A204.1 (cell line): ENCODE data around the gene WNK1.
"Not testable (repeated sequence)": the region's sequence is repeated elsewhere in the genome, so short reads cannot be mapped to it uniquely, and the experiment has no call there.

Source experiments
- FAIRE-seq: peaks from 2 replicates; lab custom pipeline; 2012; peaks lifted over from hg19 to GRCh38; lab: Jason Lieb, UNC

WNK1 gene

DNA sequence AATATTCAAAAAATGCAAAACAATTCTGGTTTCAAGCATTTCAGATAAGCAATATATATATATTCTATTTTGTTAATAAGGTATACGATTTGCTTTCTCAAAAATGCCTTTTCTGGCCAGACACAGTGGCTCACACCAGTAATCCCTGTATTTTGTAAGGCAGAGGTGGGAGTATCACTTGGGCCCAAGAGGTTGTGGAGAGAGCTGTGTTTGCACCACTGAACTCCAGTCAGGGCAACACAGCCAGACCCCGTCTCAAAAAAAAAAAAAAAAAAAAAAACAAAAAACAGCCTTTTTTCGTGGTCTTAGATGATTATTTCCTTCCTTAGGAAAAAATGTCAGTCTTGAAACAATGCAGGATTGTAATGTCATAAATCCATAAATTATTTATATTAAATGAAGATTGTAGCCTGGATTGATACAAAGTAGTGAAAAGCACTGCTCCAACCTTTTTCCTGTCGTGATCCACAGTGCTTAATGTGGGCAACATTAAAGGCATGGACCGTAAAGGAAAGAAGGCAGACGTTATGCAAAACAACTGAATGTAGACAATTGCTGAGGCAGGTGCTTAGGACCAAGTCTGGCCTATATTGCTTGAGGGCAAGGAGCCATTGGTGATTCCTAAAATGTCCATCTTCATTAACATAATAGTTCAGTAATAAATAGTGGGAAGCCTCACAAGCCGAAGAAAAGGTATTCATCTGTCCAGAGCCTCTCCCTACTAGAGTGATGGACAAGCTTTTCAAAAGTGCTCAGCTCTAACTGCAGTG, 160.3 kb downstream of the WNK1 start:
- no peak for FAIRE-seq

DNA sequence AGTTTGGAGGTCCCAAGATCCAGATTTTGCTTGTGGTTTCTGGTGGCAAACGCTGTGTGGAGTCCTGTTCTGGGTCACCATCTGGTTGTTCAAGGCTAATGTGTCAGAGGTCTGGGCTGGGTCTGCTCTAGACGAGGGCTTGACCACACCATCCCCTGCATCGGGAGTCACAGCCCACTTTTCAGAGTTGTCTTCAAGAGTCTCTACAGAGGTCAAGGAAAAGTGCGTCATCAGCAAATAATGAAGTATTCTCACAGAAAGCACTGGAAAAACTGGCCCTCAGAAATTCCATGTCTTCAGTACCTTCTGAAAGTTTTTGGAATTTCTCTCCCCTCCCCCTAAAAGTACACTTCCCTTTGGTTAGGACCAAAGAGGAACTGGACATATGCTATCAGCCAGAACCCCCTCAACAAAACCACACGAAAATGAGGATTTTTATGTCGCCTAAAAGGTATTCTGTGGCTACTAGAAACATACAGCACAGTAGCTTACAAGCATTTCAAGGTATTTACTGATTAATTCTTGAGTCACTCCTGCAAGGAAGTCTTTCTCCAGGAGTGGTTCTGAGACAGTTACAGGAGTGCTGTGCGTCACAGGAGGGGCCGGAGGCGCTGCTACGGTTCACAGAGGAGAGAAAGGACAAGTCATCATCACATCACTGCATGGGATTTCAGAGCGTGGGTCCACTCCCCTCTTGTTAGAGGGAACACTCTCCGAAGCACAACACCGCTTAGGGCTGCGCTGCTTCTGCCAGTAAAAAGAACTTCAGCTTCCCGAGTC, 161.7 kb downstream of the WNK1 start:
- no peak for FAIRE-seq

GRCh38 chr12:915090-915489, 162.7 kb downstream of the WNK1 start:
- FAIRE-seq, result no peak

GRCh38 chr12:916240-916639, 163.9 kb downstream of the WNK1 start:
- no peak for FAIRE-seq

DNA sequence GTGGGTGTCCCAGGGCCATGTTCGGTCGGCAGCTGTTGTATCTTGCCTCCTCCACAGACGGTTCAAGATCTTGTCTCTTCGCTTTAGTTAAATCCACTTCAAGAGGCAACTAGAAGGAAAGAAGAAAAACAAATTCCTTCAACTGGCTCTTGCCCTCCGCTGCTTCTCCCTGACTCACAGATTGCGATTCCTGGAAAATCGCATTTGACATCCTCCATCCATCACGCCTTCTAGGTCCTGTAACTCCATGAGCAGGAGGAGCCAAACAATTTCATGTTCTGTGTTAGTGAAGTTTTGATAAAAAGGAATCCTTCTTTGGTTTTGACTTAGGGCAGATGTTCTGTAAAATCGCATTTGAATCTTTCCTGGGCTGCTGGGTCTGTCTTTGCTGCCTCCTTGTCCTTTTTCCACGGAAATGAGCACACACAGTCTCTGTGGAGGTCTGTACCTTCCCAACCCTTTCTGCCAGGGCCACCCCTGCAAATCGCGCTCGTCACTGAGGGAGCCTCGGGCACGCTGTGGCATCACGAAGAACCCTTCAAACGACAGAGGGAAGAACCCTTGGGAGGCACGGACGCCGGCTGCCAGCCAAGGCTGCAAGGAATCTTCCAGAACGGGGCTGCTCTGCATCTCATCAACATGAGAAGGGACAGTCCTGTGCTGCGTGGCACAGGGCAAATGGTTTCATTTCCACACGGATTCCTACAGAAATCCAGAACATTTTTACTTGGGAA, 164.5 kb downstream of the WNK1 start:
- FAIRE-seq, result no peak

DNA sequence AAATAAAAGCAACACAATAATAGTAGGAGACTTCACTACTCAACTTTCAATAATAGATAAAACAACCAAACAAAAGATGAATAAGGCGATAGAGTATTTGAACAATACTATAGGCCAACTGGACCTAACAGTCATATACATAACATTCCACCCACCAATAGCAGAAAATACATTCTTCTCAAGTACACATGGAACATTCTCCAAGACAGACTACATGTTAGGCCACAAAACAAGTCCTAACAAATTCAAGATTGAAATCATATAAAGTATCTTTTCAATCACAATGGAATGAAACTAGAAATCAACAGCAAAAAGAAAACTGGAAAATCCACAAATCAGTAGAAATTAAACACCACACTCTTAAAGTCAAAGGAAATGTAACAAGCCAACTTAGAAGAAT, 168.3 kb downstream of the WNK1 start:
- no peak for FAIRE-seq

GRCh38 chr12:922285-922684, 169.9 kb downstream of the WNK1 start:
- FAIRE-seq, result no peak

GRCh38 chr12:926641-927040, 174.3 kb downstream of the WNK1 start:
- FAIRE-seq, result no peak

- no peak for FAIRE-seq
Observed at GRCh38 chr12:931060-931459, 178.7 kb downstream of the WNK1 start.

DNA sequence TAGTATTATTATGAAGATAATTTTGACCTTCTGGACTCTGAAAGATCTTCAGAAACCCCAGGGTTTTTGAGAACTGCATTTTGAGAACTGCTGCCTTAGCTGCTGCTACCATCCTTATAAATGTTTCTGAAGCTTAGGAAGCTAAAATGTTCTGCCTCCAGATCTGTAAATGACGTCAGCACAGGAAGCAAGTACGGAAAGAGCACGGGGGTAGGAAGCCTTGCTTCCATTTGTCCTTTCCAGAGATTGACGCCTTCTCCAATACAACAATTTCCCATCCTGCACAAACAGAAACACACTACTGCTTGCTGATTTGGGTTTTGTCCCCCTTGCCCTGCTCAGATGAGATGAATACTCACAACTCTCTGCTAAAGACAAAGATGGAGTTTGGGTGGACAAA, 179.2 kb downstream of the WNK1 start:
- no peak for FAIRE-seq

DNA sequence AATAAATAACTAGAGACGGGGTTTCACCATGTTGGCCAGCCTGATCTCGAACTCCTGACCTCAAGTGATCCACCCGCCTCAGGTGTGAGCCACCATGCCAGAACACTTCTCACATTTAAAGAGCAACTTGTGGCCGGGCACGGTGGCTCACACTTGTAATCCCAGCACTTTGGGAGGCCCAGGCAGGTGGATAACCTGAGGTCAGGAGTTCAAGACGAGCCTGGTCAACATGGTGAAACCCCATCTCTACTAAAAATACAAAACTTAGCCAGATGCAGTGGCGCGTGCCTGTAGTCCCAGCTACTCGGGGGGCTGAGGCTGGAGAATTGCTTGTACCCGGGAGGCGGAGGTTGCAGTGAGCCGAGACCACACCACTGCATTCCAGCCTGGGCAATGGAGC, 183.5 kb downstream of the WNK1 start:
- not testable (repeated sequence) for FAIRE-seq

GRCh38 chr12:936377-937345, 184.3 kb downstream of the WNK1 start:
- FAIRE-seq, result no peak

DNA sequence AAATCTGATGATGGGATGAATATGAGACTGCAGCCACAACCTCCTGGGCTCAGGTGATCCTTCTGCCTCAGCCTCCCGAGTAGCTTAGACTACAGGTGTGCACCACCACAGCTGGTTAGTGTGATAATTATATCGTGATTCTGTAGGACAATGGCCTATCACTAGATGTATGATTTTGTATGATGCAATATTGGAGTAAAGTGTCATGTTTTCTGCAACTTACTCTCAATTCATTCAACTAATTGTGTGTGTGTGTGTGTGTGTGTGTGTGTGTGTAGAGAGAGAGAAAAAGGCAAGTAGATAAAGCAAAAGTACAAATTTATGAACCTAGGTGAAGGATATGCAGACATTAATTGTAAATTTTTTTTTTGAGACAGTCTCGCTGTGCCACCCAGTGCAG, 186.4 kb downstream of the WNK1 start:
- FAIRE-seq, result no peak

DNA sequence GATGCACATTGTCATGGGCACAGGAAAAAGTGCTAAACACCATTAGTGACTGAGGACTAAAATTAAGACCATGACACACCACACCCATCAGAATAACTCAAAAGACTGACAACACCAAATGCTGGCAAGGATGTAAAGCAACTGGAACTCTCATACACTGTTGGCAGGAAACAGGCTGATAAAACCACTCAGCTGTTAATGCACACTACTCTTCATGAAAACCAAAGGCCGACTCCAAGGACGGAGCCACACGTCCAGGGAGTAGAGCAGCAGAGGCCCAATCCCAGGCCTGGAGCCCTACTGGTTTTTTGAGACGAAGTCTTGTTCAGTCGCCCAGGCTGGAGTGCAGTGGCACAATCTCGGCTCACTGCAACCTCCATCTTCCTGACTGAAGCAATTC, 190.7 kb downstream of the WNK1 start:
- FAIRE-seq, result no peak

- no peak for FAIRE-seq
Observed at GRCh38 chr12:944211-944610, 191.8 kb downstream of the WNK1 start.

GRCh38 chr12:946212-946611, 193.8 kb downstream of the WNK1 start:
- FAIRE-seq, result no peak

DNA sequence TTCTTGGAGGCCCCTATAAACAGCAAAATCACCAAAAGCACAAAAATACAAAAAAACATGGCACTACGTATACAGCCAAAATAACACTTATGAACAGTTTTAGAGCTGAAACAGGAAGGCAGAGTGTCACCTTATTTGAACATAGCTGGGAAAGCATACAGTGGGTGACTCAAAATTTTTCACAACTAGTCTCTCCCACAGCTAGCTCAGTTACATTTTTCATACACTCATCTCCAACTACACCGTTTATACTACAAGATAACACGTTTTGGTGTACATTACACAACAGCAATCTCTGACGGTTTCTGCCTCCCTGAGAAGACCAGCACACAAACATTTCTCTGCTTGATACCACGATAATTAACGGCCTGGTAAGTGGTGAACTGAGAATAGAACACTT, 194.3 kb downstream of the WNK1 start:
- no peak for FAIRE-seq

- FAIRE-seq, result no peak
Observed at GRCh38 chr12:948238-948637, 195.9 kb downstream of the WNK1 start.

- FAIRE-seq, result peak; percentile 97
Observed at GRCh38 chr12:949453-950191, 197.2 kb downstream of the WNK1 start, which contains the start of gene RAD52. Gene RAD52, minus strand, starts transcription at chr12:949694. Its CDS starts 16,636 bp downstream, at chr12:933058.

DNA sequence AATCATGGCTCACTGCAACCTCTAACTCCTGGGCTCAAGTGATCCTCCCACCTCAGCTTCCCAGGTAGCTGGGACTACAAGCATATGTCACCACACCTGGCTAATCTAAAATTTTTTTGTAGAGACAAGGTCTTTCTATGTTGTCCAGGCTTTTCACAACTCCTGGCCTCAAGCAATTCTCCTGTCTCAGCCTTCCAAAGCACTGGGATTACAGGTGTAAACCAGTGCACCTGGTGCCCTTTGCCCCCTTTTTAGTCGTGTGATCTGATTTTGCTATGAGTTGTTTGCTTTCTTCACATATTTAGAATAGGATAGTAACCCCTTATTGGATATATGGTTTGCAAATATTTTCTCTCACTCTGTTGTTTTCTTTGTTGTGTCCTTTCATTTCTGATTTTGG, 198.8 kb downstream of the WNK1 start:
- FAIRE-seq, result no peak

DNA sequence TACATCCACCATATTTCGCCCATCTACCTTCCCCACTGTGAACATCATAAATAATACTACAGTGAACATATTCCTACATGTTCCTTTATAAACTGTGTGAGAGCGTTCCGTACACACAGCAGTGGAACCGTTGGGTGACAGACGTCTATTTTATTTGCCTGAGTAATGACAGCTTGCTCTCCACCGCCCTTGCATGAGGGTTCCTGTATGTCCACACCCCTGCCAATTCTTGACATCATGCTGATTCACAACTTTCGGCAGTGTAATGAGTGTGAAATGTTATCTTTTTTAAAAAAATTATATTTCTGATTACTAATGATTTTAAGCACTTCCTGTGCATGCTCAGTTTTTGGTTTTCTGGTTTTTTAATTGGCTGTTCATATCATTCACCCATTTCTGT, 201.4 kb downstream of the WNK1 start:
- FAIRE-seq, result no peak
